Effector CD4-positive, alpha-beta T cell (primary cell): ENCODE data around the gene LGALS12.
A peak's percentile ranks its signal among the peaks of the same experiment; 100 is the strongest.
"Not testable (repeated sequence)": the region's sequence is repeated elsewhere in the genome, so short reads cannot be mapped to it uniquely, and the experiment has no call there.

Source experiments
- DNase-seq: peaks from one replicate; pipeline ENCODE4 v3.0.0-alpha.2; 2020

The LGALS12 gene

GRCh38 chr11:63506876-63507275, 992 bp downstream of the LGALS12 start:
- no peak for DNase-seq

GRCh38 chr11:63507511-63507910, 1.6 kb downstream of the LGALS12 start:
- no peak for DNase-seq

GRCh38 chr11:63508009-63508408, 2.1 kb downstream of the LGALS12 start:
- no peak for DNase-seq

GRCh38 chr11:63508745-63509144, 2.9 kb downstream of the LGALS12 start:
- DNase-seq: no peak

- DNase-seq: no peak
These were observed 4.6 kb downstream of the LGALS12 start for GRCh38 chr11:63510360-63511047.

DNA sequence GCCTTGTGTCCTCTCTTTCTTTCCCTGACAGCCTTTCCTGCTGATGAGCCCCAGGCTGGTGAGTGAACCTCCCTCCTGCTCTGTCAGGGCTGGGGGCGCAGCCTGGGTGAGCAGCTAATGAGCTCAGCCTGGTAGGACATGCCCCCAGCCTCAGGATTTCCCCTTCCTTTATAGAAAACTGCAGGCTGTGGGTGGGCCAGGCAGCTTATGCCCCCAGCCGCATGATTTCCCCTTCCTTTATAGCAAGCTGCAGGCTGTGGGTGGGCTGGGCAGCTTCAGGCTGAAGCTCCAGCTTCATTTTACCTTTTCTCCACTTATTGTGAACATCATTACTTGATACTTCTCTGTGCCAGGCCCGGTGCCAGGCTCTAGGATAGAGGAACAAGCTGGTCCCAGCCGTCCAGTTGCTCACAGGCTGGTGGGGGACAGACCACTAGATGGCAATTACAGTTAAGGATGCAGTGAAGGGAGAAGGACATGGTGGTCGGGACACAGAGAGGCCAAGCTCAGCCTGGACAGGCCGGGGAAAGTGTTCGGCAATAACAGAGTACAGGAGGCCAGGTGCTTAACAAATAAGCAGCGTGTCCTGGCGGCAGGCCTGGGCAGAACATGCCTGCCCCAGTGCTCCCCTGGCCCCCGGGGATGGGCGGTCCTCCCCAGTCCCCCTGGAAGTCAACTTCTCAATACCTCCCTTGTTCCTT, 5.3 kb downstream of the LGALS12 start:
- no peak for DNase-seq

DNA sequence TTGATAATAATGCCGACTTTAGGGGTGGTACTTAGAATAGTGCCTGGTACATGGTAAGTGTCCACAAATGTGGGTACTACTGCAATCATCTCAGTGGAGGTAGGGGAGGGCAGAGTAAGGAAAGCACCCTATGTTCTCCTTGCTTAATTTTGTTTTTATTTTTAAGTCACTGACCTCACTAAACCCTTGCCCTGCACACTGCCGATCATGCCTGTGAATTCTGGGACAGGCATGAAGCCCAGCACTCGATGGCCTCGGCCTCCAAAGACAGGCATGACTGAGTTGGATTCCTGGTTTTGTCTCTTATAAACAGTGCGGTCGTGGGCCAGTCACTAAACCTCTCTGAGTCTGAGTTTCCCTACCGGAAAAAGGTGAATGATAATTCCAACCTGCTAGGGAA, 6.9 kb downstream of the LGALS12 start:
- DNase-seq: no peak

- no peak for DNase-seq
These were observed 10.2 kb downstream of the LGALS12 start for GRCh38 chr11:63516109-63516508.

GRCh38 chr11:63517156-63517555, 11.3 kb downstream of the LGALS12 start:
- DNase-seq: no peak

DNA sequence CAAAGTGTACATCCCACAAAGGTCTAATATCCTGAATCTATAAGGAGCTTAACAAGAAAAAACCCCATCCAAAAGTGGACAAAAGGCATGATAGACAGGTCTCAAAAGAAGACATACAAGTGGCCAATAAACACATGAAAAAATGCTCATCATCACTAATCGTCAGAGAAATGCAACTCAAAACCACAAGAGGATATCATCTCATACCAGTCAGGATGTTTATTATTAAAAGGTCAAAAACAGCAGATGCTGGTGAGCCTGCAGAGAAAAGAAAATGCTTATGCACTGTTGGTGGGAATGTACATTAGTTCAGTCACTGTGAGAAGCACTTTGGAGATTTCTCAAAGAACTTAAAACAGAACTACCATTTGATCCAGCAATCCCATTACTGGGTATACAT, 12.7 kb downstream of the LGALS12 start:
- DNase-seq: no peak

GRCh38 chr11:63520606-63521170, 14.8 kb downstream of the LGALS12 start:
- DNase-seq: no peak

GRCh38 chr11:63521896-63522295, 16.0 kb downstream of the LGALS12 start:
- DNase-seq: no peak

DNA sequence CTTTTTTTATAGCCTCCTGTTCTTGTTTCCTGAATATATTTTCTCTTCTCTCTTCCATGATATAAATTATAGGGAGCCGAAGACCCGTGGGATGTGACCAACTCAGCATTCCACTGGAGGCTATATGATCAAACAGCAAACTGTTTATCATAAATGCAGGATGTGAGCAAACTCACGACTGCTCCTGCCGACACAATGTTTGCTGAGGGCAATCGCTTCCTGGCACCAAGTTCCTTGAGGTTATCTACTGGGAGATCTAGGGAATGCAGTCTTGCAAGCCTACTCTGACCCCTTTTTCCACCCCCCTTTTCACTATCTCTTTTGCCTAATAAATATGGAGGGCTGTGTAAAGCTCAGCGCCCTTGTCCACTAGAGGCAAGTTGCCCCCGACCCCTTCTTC, 17.3 kb downstream of the LGALS12 start:
- DNase-seq: no peak

- DNase-seq: no peak
These were observed 21.8 kb downstream of the LGALS12 start for GRCh38 chr11:63527667-63528066.

- DNase-seq: not testable (repeated sequence)
These were observed 22.3 kb downstream of the LGALS12 start for GRCh38 chr11:63528156-63528555.

DNA sequence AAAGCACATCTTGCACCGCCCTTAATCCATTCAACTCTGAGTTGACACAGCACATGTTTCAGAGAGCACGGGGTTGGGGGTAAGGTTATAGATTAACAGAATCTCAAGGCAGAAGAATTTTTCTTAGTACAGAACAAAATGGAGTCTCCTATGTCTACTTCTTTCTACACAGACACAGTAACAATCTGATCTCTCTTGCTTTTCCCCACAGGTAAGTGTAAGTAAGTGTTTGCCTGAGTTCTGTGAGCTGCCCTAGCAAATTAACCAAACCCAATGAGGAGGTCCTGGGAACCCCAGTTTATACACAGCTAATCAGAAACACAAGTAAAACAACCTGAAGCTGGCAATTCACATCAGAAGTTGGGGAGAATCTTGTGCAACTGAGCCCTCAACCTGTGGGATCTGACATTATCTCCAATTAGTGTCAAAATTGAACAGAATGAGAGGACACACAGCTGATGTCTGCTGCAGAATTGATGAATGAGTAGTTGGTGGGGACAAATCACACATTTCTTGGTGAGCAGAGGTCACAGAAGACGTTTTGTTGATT, 22.9 kb downstream of the LGALS12 start:
- DNase-seq: not testable (repeated sequence)

GRCh38 chr11:63529373-63529772, 23.5 kb downstream of the LGALS12 start:
- not testable (repeated sequence) for DNase-seq

DNA sequence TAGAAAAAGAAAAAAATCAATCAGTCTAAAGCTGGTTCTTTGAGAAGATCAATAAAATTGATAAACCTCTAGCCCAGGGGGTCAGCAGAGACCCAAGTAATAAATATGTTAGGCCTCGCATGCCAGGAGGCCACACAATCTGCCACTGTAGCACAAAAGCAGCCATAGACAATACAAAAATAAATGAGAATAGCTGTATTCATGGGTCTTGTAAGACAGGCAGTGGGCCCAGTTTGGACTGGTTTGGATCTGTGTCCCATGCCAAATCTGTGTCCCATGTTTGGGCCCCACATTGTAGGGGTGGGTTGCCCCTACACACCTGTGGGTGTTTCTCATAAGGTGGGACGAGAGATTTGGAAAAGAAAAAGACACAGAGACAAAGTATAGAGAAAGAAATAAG, 24.1 kb downstream of the LGALS12 start:
- no peak for DNase-seq

DNA sequence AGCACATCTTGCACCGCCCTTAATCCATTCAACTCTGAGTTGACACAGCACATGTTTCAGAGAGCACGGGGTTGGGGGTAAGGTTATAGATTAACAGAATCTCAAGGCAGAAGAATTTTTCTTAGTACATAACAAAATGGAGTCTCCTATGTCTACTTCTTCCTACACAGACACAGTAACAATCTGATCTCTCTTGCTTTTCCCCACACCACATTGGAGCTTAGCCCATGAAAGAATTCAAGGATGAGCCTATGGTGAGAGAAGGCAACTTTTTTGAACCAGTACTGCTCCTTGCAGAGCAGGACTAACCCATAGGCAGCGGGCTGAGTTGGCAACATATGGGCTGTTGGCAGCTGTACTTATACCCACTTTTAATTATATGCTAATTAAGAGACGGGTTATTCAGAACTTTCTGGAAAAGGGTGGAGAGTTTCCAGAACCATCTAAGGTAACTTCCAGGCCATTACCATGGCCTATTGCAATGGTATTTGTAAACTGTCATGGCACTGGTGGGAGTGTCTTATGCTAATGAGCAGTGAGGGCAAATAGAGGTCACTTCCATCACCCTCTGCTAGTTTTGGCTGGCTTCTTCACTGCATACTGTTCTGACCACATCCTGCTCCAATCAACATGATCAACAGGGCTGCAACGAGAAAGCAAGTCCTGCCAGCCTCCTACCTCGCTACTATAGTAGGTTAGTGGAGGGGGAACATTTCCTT, 25.3 kb downstream of the LGALS12 start:
- peak; percentile 58 for DNase-seq

- no peak for DNase-seq
These were observed 26.2 kb downstream of the LGALS12 start for GRCh38 chr11:63532117-63532516.

DNA sequence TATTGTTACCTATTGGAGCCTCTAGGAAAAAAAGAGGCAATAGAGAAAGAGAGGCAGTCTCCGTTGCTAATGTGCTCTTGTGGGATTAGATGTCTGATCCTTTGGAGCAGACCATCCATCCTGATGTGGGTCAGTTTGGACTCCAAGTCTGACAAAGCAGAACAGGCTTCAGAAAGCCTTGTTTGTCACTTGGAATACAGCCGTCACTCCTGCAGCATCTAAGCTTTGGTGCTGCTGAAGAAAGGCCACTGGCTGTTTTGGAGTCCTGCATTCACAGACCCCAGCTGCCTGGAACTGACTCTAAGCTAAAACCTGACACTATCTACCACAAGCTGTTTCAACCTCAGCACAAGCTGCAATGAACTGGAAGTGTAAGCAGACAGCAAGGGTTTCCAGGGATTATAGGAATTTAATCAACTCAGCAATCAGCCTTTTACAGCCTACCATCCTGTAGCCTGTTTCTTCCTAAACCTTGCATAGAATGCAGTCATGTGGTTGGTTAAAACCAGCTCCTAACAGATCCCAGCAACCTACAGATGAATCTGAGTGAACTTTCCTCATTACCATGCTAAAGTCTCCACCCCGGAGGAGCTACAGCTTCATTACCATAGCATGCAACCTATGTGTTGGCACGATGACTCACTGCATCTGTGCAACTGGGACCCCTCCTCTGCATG, 27.1 kb downstream of the LGALS12 start:
- DNase-seq: no peak

GRCh38 chr11:63534076-63534475, 28.2 kb downstream of the LGALS12 start:
- no peak for DNase-seq
